ENCODE measurements around the gene THADA.

THADA gene

GRCh38 chr2:43484323-43484930, 111.4 kb downstream of the THADA start:
- in situ Hi-C loops (cut with HindIII; ENCODE audit: low sequenced_read_pairs): no loop called here
- DNase-seq (ENCODE audit: low read depth, low spot score): peak; percentile 87
- no peak overlapping the region for H3K4me3 ChIP-seq (ENCODE audit: low read depth, low read length)
- peak; percentile 33 for TF ChIP-seq CTCF (IDR thresholded peaks at IDR 0.05; ENCODE audit: low read depth, low read length)

GRCh38 chr2:43482961-43483360, 112.9 kb downstream of the THADA start:
- DNase-seq (ENCODE audit: low read depth, low spot score): peak; percentile 74
- in situ Hi-C loops (cut with HindIII; ENCODE audit: low sequenced_read_pairs): no loop called here
- no peak overlapping the region for H3K4me3 ChIP-seq (ENCODE audit: low read depth, low read length)
- TF ChIP-seq CTCF (IDR thresholded peaks at IDR 0.05; ENCODE audit: low read depth, low read length): no peak

GRCh38 chr2:43481927-43482542, 113.8 kb downstream of the THADA start:
- no peak for DNase-seq (ENCODE audit: low read depth, low spot score)
- no peak for TF ChIP-seq CTCF (IDR thresholded peaks at IDR 0.05; ENCODE audit: low read depth, low read length)
- in situ Hi-C loops (cut with HindIII; ENCODE audit: low sequenced_read_pairs): no loop called here
- H3K4me3 ChIP-seq (ENCODE audit: low read depth, low read length): no peak overlapping the region

- TF ChIP-seq CTCF (IDR thresholded peaks at IDR 0.05; ENCODE audit: low read depth, low read length): no peak
- no peak overlapping the region for H3K4me3 ChIP-seq (ENCODE audit: low read depth, low read length)
- DNase-seq (ENCODE audit: low read depth, low spot score): no peak
- in situ Hi-C loops (cut with HindIII; ENCODE audit: low sequenced_read_pairs): no loop called here
Measured at GRCh38 chr2:43480874-43481273, 115.0 kb downstream of the THADA start.

- TF ChIP-seq CTCF (IDR thresholded peaks at IDR 0.05; ENCODE audit: low read depth, low read length): no peak
- DNase-seq (ENCODE audit: low read depth, low spot score): no peak
- H3K4me3 ChIP-seq (ENCODE audit: low read depth, low read length): no peak overlapping the region
- in situ Hi-C loops (cut with HindIII; ENCODE audit: low sequenced_read_pairs): no loop called here
Measured at GRCh38 chr2:43478412-43479086, 117.3 kb downstream of the THADA start.

GRCh38 chr2:43475922-43476321, 119.9 kb downstream of the THADA start:
- in situ Hi-C loops (cut with HindIII; ENCODE audit: low sequenced_read_pairs): no loop called here
- no peak for DNase-seq (ENCODE audit: low read depth, low spot score)
- no peak for TF ChIP-seq CTCF (IDR thresholded peaks at IDR 0.05; ENCODE audit: low read depth, low read length)
- no peak overlapping the region for H3K4me3 ChIP-seq (ENCODE audit: low read depth, low read length)
